Ovary (tissue), 3 donors: ENCODE results near the gene CXCL17.

Source experiments
- CTCF ChIP-seq, 3 donors: fragments of 450-650 bp in 2 of 3; fragments of 200-600 bp in 1 of 3; IDR thresholded peaks; one replicate each; pipeline versions ENCODE4 v1.5.1 to v1.8.0; 2016 to 2022; ENCODE audit warnings: antibody characterized with exemption in 3 of 3, mild to moderate bottlenecking in 1 of 3
- EP300 ChIP-seq: sonication (generic); formaldehyde crosslinking; IDR thresholded peaks from one replicate; pipeline ENCODE4 v1.6.1; 2017; ENCODE audit warnings: antibody characterized with exemption
- POLR2A ChIP-seq: fragments of 450-650 bp; IDR thresholded peaks from one replicate; pipeline ENCODE4 v1.6.1; 2017; ENCODE audit warnings: antibody characterized with exemption, mild to moderate bottlenecking, moderate library complexity
- donor health status: DM: no; HTN: no; CAD: no.

- TF ChIP-seq CTCF (IDR thresholded peaks at IDR 0.05), result no peak
- no peak for TF ChIP-seq POLR2A
- no peak for TF ChIP-seq EP300
These were observed 36.1 kb upstream of the CXCL17 start for GRCh38 chr19:42478765-42479311.
